ENCODE results near the gene VASH1.
"Not testable (repeated sequence)": the region's sequence is repeated elsewhere in the genome, so short reads cannot be mapped to it uniquely, and the experiment has no call there.

The VASH1 gene

GRCh38 chr14:76717508-76718290 is 43.6 kb upstream of the VASH1 start:
- no peak for DNase-seq (ENCODE audit: low read depth)
- H3K4me3 ChIP-seq (ENCODE audit: low read length) = no peak overlapping the region
- no peak for TF ChIP-seq CTCF (conservative IDR thresholded peaks at IDR 0.05; ENCODE audit: low read length)

GRCh38 chr14:76718306-76719040 is 42.8 kb upstream of the VASH1 start:
- no peak for TF ChIP-seq CTCF (conservative IDR thresholded peaks at IDR 0.05; ENCODE audit: low read length)
- no peak for DNase-seq (ENCODE audit: low read depth)
- H3K4me3 ChIP-seq (ENCODE audit: low read length) = no peak overlapping the region

GRCh38 chr14:76719666-76720065 is 41.6 kb upstream of the VASH1 start:
- DNase-seq (ENCODE audit: low read depth) = no peak
- H3K4me3 ChIP-seq (ENCODE audit: low read length) = no peak overlapping the region
- no peak for TF ChIP-seq CTCF (conservative IDR thresholded peaks at IDR 0.05; ENCODE audit: low read length)

GRCh38 chr14:76720382-76720813 is 40.9 kb upstream of the VASH1 start:
- TF ChIP-seq CTCF (conservative IDR thresholded peaks at IDR 0.05; ENCODE audit: low read length) = no peak
- H3K4me3 ChIP-seq (ENCODE audit: low read length) = no peak overlapping the region
- DNase-seq (ENCODE audit: low read depth) = peak; percentile 34

- DNase-seq (ENCODE audit: low read depth); H3K4me3 ChIP-seq (ENCODE audit: low read length): not testable (repeated sequence)
These were observed 39.8 kb upstream of the VASH1 start for GRCh38 chr14:76721506-76721905.

GRCh38 chr14:76724651-76725550 is 36.4 kb upstream of the VASH1 start:
- DNase-seq (ENCODE audit: low read depth) = no peak
- TF ChIP-seq CTCF (conservative IDR thresholded peaks at IDR 0.05; ENCODE audit: low read length) = no peak
- H3K4me3 ChIP-seq (ENCODE audit: low read length) = no peak overlapping the region

GRCh38 chr14:76726551-76726970 is 34.7 kb upstream of the VASH1 start:
- H3K4me3 ChIP-seq (ENCODE audit: low read length) = no peak overlapping the region
- DNase-seq (ENCODE audit: low read depth) = no peak
- TF ChIP-seq CTCF (conservative IDR thresholded peaks at IDR 0.05; ENCODE audit: low read length) = no peak

All from AG10803 (cell line).